Activated CD8-positive, alpha-beta memory T cell treated with anti-CD3 and anti-CD28 coated beads, Interleukin-2, amount 50 U/mL, for 4 hours (primary cell): ENCODE measurements around the gene NELL1.

Experiments
- DNase-seq: peaks from one replicate; pipeline ENCODE4 v3.0.0-alpha.2; 2020

NELL1 gene

DNA sequence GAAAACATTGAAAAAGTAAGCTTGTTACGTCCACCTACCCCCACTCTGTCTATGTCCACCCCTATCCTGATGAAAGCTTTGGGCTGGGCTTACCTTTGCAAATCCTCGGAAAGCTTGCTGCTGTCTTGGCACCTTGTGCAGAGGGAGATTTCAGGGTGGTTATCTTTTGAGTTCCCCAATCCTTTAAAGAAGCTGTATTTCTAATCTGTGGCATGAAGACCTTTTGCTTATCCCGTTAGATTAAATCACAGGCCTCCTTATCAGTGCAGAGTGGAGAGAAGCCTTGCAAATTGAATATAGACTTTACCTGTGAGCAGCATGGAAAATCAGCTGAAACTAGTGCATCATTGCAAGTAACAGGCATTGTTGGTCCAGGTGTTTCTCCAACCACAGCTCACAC is 942.9 kb downstream of the NELL1 start:
- no peak for DNase-seq

GRCh38 chr11:21614961-21615360 is 945.6 kb downstream of the NELL1 start:
- DNase-seq = no peak

GRCh38 chr11:21615955-21616371 is 946.6 kb downstream of the NELL1 start:
- DNase-seq = no peak

GRCh38 chr11:21622566-21622965 is 953.2 kb downstream of the NELL1 start:
- DNase-seq = no peak

DNA sequence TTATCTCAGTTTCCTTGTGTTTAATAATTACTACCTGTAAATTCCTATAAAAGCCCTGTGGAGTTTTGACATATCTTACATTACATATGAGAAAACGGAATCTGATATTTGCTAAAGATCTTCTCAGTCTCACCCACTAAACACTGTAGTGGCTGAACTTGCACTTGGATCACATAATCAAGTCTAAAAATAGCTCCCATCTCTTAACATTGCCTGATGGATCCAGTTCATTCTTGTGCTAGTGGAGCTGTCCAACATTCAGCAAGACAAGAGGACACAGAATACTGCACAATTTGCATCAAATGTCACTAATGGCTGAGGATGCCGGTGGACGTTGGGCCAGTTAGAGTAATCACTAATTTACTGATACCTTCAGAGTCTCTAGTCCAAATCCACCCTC is 953.6 kb downstream of the NELL1 start:
- no peak for DNase-seq
